Measurements from ENCODE around the gene CNTF. TPM values are rescaled to one million over a fixed set of nuclear protein-coding genes. Genes with fewer than 3 reads are reported as not detected.

CNTF gene
- total RNA-seq, 2 experiments from 2014 or later, result 1.8 to 2.4 TPM

GRCh38 chr11:58628446-58628845 lies 6.0 kb downstream of the CNTF start:
- H3K4me3 Mint-ChIP-seq, result no peak overlapping the region

GRCh38 chr11:58629857-58630256 lies 7.4 kb downstream of the CNTF start:
- H3K27ac Mint-ChIP-seq, result peak overlapping the region; percentile 18
- ChIA-PET CTCF (interaction anchor here (0.8 to 3.6 kb wide), 34 partner anchors 8 to 158 kb away, joined by 3 to 54 read pairs (median 4); partner anchors contain the start of gene LPXN), POLR2A (interaction anchor here (0.6 to 1.8 kb wide), 6 partner anchors 9 to 62 kb away, joined by 3 to 7 read pairs (median 4); partner anchors contain the start of gene LPXN)
- H3K9me3 Mint-ChIP-seq, result no peaks in the 10 kb centered on the region
- no peak overlapping the region for H3K4me3 Mint-ChIP-seq
- peaks cover 9% of the 10 kb centered on the region for H3K4me1 Mint-ChIP-seq (ENCODE audit: low read depth)
- peak; percentile 43 for TF ChIP-seq CTCF (IDR thresholded peaks at IDR 0.05)
- peak; percentile 70 for ATAC-seq
- intact Hi-C loops (cut with micrococcal nuclease), result no loop called here
- H3K27me3 Mint-ChIP-seq, result no peaks in the 10 kb centered on the region
- peaks cover 9% of the 10 kb centered on the region for H3K36me3 Mint-ChIP-seq (ENCODE audit: low read depth)
- DNase-seq, result peak; percentile 45

More at GRCh38 chr11:58628446-58628845, 6.0 kb downstream of the CNTF start:
- Mint-ChIP-seq H3K36me3 (ENCODE audit: low read depth) (peaks cover 19% of the 10 kb centered on the region), H3K27ac (no peak overlapping the region), H3K27me3 (no peaks in the 10 kb centered on the region), H3K4me1 (ENCODE audit: low read depth) (peaks cover 9% of the 10 kb centered on the region), H3K9me3 (no peaks in the 10 kb centered on the region)
- intact Hi-C loops (cut with micrococcal nuclease), result no loop called here
- TF ChIP-seq CTCF (IDR thresholded peaks at IDR 0.05), result no peak
- no peak for DNase-seq
- ChIA-PET CTCF (interaction anchor here (0.8 to 3.6 kb wide), 15 partner anchors 8 to 530 kb away, joined by 3 to 54 read pairs (median 5); partner anchors contain the start of gene LPXN), POLR2A (interaction anchor here (0.5 to 1.8 kb wide), 7 partner anchors 9 to 93 kb away, joined by 3 to 7 read pairs (median 4); partner anchors contain the start of gene LPXN)
- ATAC-seq, result no peak

- peaks cover 7% of the 10 kb centered on the region for H3K36me3 Mint-ChIP-seq (ENCODE audit: low read depth)
- no peak overlapping the region for H3K4me3 Mint-ChIP-seq
- ATAC-seq, result no peak
- H3K27ac Mint-ChIP-seq, result no peak overlapping the region
- DNase-seq, result no peak
- no peaks in the 10 kb centered on the region for H3K9me3 Mint-ChIP-seq
- H3K27me3 Mint-ChIP-seq, result no peaks in the 10 kb centered on the region
- ChIA-PET POLR2A (interaction anchor here (0.6 kb wide), 1 partner anchor 28 kb away, joined by 3 read pairs; no protein-coding TSS in a partner anchor), CTCF (interaction anchor here (1.0 to 3.5 kb wide), 3 partner anchors 8 to 106 kb away, joined by 3 to 27 read pairs (median 10); no protein-coding TSS in a partner anchor)
- intact Hi-C loops (cut with micrococcal nuclease), result no loop called here
- no peak for TF ChIP-seq CTCF (IDR thresholded peaks at IDR 0.05)
- peaks cover 9% of the 10 kb centered on the region for H3K4me1 Mint-ChIP-seq (ENCODE audit: low read depth)
Observed at GRCh38 chr11:58631378-58631777, 8.9 kb downstream of the CNTF start.

- no peaks in the 10 kb centered on the region for H3K9me3 Mint-ChIP-seq
- TF ChIP-seq CTCF (IDR thresholded peaks at IDR 0.05), result no peak
- H3K27me3 Mint-ChIP-seq, result no peaks in the 10 kb centered on the region
- CTCF ChIA-PET, result interaction anchor here (0.9 to 3.4 kb wide), 4 partner anchors 9 to 64 kb away, joined by 3 to 11 read pairs (median 4); partner anchors contain the start of gene LPXN
- intact Hi-C loops (cut with micrococcal nuclease), result no loop called here
- POLR2A ChIA-PET, result no interaction called here
- peaks cover 3% of the 10 kb centered on the region for H3K36me3 Mint-ChIP-seq (ENCODE audit: low read depth)
- ATAC-seq (no peak), DNase-seq (no peak)
- no peak overlapping the region for H3K4me3 Mint-ChIP-seq
- H3K4me1 Mint-ChIP-seq (ENCODE audit: low read depth), result peaks cover 5% of the 10 kb centered on the region
- no peak overlapping the region for H3K27ac Mint-ChIP-seq
Observed at GRCh38 chr11:58632510-58632909, 10.0 kb downstream of the CNTF start.

GRCh38 chr11:58636587-58636986 lies 14.1 kb downstream of the CNTF start:
- H3K9me3 Mint-ChIP-seq, result no peaks in the 10 kb centered on the region
- peaks cover 24% of the 10 kb centered on the region for H3K4me1 Mint-ChIP-seq (ENCODE audit: low read depth)
- POLR2A ChIA-PET, result interaction anchor here (1.3 to 1.6 kb wide), 2 partner anchors 8 to 19 kb away, joined by 4 read pairs; no protein-coding TSS in a partner anchor
- DNase-seq (no peak), ATAC-seq (no peak)
- no peaks in the 10 kb centered on the region for H3K36me3 Mint-ChIP-seq (ENCODE audit: low read depth)
- CTCF ChIA-PET, result interaction anchor here (0.6 to 2.5 kb wide), 5 partner anchors 8 to 69 kb away, joined by 3 to 10 read pairs (median 4); no protein-coding TSS in a partner anchor
- no peak overlapping the region for H3K4me3 Mint-ChIP-seq
- H3K27ac Mint-ChIP-seq, result no peak overlapping the region
- H3K27me3 Mint-ChIP-seq, result no peaks in the 10 kb centered on the region
- TF ChIP-seq CTCF (IDR thresholded peaks at IDR 0.05), result no peak
- intact Hi-C loops (cut with micrococcal nuclease), result no loop called here
